ENCODE results near the gene SPTBN1.

GRCh38 chr2:54574860-54575247 is 118.7 kb downstream of the SPTBN1 start:
- TF ChIP-seq EZH2 (IDR thresholded peaks at IDR 0.05; ENCODE audit: insufficient read depth, poor library complexity, severe bottlenecking), result no peak
- no peak for TF ChIP-seq EZH2phosphoT487 (IDR thresholded peaks at IDR 0.05; ENCODE audit: insufficient read depth, low read depth)

Data from GM23248 (cell line).